GM21360 (cell line): ENCODE results near the gene MCRIP2.

Experiments
- ATAC-seq: cut with Tn5 transposase; IDR thresholded peaks from one replicate; pipeline ENCODE4 v1.9.1; 2021; ENCODE audit warnings: mild to moderate bottlenecking, moderate library complexity; ENCODE audit not compliant: unreplicated experiment

Gene MCRIP2

DNA sequence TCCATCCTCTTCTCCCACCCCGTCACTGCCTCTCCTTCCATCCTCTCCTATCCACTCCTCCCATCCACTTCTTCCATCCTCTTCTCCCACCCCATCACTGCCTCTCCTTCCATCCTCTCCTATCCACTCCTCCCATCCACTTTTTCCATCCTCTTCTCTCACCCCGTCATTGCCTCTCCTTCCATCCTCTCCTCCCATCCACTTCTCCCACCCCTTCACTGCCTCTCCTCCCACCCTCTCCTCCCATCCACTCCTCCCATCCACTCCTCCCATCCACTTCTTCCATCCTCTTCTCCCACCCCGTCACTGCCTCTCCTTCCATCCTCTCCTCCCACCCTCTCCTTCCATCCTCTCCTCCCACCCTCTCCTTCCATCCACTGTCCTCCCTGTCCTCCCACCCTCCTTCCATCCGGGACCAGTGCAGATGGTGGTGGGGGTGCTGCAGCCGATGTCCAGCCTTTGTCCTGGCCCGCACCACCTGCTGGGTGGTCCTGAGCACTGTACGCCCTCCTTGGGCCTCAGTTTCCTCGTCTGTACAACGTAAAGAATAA lies 9.7 kb upstream of the MCRIP2 start:
- no peak for ATAC-seq

DNA sequence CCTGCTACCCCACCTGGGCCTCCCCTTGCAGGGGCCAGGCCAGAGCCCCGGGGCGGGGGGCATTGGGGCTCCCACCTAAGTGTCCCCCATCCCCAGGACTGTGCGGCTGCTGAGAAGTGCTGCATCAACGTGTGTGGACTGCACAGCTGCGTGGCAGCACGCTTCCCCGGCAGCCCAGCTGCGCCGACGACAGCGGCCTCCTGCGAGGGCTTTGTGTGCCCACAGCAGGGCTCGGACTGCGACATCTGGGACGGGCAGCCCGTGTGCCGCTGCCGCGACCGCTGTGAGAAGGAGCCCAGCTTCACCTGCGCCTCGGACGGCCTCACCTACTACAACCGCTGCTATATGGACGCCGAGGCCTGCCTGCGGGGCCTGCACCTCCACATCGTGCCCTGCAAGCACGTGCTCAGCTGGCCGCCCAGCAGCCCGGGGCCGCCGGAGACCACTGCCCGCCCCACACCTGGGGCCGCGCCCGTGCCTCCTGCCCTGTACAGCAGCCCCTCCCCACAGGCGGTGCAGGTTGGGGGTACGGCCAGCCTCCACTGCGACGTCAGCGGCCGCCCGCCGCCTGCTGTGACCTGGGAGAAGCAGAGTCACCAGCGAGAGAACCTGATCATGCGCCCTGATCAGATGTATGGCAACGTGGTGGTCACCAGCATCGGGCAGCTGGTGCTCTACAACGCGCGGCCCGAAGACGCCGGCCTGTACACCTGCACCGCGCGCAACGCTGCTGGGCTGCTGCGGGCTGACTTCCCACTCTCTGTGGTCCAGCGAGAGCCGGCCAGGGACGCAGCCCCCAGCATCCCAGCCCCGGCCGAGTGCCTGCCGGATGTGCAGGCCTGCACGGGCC lies 8.9 kb upstream of the MCRIP2 start:
- no peak for ATAC-seq

DNA sequence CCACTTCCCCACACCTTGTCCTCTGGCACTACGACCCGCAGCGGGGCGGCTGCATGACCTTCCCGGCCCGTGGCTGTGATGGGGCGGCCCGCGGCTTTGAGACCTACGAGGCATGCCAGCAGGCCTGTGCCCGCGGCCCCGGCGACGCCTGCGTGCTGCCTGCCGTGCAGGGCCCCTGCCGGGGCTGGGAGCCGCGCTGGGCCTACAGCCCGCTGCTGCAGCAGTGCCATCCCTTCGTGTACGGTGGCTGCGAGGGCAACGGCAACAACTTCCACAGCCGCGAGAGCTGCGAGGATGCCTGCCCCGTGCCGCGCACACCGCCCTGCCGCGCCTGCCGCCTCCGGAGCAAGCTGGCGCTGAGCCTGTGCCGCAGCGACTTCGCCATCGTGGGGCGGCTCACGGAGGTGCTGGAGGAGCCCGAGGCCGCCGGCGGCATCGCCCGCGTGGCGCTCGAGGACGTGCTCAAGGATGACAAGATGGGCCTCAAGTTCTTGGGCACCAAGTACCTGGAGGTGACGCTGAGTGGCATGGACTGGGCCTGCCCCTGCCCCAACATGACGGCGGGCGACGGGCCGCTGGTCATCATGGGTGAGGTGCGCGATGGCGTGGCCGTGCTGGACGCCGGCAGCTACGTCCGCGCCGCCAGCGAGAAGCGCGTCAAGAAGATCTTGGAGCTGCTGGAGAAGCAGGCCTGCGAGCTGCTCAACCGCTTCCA lies 8.1 kb upstream of the MCRIP2 start:
- ATAC-seq, result no peak

DNA sequence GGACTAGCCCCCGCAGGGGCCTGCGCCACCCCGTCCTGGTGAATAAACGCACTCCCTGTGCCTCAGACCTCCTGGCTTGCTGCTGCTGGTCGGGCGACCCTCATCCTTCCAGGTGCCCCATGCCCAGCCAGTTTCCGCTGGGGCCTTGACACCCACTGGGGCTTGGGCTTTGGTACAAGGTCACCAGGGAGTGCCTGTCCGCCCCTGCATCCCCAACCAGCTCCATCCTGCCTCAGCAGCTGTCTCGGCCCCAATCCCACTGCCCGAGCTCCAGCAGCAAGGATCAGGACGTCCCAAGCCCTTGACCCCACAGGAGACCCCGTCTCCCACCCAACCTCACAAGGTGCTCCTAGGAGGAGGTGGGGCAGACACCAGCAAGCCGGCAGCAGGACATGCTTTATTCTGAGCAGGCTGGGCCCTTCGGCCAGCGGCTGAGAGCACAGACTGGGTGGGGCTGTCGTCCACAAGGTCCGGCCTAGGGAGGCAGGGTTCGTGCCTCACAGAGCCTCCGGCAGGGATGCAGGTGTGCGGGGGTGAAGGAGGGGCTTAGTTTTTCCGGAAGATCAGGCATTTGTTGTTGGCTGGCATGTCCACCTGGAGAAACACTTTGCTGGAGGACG lies 7.5 kb upstream of the MCRIP2 start:
- no peak for ATAC-seq

DNA sequence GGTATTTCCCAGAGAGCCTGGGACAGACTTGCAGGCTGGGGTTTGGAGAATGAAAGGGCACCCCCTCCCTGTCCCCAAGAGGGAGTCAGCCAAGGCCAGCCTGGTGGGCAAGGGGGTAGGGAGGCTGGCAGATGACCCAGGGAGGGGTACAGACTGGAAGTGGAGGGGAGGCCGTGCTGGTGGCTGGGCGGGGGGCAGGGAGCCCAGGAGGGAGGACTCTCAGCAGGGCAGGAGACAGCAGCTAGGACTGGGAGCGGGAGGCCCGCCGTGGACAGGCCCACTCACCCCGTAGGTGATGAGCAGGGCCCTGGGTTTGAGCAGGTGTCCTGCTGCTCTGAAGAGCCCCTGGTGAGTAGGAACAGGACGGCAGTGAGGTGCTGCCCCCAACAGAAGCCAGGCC lies 6.6 kb upstream of the MCRIP2 start:
- ATAC-seq, result no peak

DNA sequence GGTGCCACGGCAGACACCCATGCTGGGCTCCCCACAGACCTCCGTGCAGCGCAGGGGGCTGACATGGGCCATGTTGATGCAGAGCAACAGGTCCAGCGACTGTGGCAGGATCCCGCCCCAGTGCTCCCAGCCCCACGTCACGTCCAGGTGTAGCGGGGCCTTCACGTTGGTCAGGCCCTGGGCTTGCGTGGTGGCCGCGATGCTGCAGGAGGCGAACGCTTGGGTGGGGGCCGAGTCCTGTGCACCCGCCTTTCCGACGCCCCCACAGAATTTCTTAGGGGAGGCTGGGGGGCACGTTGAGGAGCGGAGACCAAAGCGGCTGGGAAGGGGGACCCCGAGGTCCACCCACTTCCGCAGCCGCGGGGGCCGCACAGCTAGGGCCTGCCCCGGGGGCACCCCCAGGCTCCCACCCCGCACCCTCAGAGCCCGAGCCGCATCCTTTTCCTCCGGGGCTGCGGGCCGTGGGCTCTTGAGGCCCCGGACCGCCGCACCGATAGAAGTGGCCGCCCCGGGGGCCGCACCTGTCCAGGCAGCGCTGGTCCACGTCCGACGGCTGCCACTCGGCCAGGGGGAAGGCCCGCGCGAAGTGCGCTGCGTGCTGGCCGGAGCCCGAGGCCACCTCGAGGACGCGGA lies 5.9 kb upstream of the MCRIP2 start:
- ATAC-seq, result peak; percentile 12

DNA sequence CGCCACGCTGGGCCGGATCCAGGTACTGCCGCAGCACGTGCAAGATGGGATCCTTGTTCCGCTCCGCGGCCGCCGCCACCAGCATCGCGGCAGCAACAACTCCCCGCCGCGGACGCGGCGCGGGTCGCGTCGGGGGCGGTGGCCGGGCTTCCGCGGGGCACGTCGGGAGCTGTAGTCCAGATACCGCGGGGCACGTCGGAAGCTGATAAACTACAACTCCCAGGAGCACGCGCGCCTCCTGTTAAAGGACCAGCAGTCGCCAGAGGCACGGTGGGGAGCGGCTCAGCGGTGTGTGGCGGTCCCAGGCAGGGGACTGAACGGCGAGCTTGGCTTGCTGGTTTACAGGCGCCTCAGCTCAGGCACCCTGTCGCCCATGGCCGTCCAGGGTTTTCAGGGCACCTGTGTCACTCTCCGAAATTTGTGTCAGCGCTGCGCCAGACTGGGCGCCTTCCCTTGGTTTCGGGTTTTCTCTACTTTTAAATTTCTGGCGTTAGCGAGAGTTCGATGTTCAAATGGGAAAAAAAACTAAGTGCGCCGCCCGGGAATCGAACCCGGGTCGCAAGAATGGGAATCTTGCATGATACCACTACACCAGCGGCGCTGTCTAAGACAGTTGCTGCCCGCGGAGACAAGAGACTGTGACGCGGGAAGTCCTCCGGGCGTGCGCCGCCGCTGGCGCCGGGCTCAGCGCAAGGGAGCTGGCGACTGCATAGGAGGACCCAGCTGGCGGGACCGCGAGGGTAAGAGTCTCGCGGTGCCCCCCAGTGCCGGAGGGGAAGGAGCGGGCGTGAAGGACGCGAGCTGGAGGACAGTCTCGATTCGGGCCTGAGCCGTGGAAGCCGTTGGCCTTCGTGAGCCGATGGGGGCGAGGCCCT lies 5.2 kb upstream of the MCRIP2 start, which contains the start of gene METTL26:
Gene METTL26 (minus strand): TSS at position 100 of the 875 bp plus-strand sequence. CDS start 15 bp downstream, at position 85.
- peak; percentile 55 for ATAC-seq

DNA sequence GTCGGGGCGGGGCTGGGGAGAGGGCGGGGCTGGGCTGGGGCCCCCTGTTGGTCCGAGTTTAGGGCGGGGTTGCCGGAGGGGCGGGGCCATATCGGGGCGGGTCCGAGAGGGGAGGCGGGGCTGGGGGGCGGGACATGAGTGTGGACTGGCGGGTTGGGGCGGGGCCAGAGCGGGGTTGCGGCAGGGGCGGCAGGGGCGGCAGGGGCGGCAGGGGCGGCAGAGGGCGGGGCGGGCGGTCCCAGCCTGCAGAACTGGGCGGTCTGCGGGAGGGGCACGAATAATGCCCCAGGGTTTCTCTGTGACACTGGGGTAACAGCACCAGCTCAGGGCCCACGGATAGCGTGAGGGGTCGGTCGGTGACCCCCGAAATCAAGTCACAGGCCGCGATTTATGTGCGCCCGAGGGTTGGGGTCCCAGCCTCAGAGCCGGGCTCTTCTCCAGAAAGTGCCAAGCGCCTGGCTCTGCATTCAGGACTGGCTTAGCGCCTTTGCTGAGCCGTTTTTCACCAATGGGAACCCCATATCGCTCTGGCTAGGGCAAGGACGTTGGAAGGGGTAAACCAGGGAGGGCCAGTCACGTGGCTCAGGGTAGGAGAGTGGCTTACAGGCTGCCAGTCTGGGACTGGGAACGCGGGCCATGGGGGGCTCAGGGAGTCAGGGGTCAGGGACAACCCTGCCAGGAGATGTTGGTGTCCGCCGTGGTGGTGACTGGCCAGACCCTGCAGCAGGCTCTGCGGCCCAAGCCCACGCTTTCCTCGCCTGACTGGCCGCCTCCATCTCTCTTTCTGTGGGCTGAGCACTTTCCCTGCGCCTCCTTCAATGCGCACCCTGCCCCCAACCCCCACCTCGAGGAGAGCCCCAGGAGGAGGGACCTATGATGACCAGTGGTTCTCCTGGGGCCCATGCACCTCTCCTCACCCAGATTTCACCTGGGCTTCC lies 4.3 kb upstream of the MCRIP2 start:
- ATAC-seq, result peak; percentile 4

DNA sequence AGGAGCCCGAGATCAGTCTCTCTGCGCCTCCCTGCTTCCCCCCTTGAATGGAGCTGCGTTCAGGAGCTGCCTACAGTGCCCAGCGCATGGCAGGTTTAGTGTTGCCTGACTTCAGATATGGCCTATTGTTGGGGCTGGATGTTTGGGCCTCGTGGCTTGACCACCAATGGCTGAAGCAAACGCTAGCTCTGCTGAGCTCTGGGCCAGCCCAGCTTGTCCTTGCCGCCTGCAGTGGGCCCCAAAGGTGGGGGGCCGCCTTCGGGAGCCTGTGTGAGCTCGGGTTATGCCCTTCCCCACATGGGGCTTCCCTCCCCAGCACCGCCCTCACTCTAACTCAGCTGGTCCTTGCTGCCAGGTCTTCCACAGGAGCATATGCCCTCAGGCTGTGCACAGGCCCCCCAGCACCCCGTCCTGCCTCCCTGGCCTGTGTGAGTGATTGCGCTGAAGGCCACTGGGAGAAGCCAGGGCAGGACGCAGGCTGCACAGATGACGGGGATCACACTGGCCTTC lies 3.5 kb upstream of the MCRIP2 start:
- no peak for ATAC-seq

DNA sequence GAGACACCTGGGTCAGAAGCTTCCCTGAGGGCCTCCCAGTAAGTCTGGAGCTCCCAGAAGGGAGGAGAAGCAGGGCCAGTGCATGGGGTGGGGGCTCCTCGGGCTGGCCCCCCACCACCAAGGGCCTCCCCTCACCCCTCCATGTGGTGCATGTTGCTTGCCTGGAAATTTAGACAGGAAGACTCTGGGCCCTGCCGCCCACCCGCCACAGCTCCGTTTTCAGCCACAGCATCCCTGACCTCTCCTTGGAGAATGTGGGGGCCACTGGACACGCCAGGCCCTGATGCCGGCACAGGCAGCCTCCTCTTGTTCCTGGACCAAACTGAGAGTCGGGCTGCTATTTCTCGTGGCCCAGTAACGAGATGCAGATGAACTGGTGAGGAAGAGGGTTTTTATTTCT lies 2.8 kb upstream of the MCRIP2 start:
- ATAC-seq, result no peak

DNA sequence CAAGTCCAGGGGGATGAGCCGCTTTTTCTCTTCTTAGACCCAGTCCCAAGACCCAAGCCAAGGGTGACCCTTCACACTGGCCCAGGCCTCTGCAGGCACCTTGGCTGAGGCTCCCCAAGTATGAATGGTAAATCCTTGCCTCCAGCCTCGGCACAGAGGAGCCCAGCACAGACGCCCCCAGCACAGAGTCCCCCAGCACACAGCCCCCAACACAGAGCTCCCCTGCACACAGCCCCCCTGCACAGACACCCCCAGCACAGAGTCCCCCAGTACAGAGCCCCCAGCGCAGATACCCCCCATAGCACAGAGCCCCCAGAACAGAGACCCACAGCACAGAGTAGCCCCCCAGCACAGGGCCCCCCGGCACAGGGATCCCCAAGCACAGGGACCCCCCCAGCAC lies 1.0 kb upstream of the MCRIP2 start:
- ATAC-seq, result no peak

DNA sequence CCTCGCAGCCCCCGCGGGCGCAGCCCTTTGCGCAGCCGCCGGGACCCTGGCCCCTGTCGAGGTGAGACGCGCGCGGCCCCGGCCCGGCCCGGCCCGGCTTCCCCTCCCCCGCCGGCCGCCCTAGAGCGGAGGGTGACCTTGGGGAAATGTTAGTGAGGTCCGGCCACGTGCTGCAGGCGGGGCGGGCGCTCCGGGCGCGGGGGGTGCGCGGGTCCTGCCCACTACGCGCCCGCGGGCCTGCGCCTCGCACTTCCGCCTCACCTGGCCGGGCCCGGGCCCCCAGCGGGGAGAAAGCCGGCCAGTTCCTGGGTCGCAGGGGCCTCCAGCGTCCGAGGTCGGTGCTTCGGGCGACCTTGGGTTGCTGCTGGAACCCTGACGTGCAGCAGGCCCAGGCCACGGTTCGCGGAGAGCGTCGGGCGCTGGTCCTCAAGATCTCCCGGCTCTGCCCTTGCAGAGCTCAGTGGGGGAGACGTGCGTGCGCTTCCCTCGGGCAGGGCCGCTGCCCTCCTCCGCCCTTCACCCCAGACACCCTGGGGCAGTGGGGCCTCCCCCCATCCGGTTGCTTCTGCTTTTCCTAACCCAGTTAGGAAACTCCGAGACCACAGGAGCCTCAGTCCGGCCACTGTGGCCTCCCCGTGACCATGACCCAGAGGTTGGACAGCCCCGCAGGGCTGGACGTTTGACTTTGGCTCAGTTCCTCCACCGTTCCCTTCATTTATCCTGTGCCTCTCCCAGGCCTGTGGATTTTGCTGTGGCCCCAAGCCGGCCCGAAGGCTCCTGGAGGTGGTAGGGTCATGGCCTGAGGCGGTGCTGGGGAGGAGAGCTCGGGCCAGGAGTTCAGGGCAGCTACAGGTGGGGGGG lies 791 bp downstream of the MCRIP2 start:
- peak; percentile 32 for ATAC-seq

DNA sequence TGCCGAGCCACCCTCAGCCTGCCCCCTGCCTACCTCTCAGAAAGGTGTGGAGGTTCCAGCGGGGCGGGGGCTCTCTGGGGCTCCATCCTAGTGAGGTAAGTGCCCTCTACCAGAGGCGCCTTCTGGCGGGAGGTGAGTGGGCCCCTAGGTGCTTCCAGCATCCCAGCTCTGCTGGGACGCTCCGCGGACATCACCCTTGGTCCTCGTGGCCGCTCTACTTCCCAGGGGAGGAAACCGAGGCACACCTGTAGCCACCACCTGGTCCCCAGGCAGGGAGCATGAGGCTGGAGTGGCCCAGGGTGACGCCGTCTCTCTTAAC lies 1.4 kb downstream of the MCRIP2 start:
- ATAC-seq, result no peak

DNA sequence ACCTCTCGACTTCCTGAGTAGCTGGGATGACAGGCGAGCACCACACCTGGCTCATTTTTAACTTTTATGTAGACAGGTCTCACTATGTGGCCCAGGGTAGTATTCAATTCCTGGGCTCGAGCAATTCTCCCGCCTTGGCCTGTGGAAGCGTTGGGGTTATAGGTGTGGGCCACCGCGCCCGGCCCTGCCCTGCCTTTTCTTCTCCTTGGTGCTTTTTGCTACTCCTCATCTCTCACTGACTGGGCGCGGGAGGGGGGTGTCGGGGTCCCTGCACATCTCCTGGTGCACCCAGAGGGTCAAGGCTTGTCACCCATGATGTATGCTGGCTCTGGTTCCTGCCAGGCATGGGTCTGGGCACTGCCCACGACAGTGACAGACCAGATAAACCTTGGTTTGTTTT lies 2.9 kb downstream of the MCRIP2 start:
- no peak for ATAC-seq

DNA sequence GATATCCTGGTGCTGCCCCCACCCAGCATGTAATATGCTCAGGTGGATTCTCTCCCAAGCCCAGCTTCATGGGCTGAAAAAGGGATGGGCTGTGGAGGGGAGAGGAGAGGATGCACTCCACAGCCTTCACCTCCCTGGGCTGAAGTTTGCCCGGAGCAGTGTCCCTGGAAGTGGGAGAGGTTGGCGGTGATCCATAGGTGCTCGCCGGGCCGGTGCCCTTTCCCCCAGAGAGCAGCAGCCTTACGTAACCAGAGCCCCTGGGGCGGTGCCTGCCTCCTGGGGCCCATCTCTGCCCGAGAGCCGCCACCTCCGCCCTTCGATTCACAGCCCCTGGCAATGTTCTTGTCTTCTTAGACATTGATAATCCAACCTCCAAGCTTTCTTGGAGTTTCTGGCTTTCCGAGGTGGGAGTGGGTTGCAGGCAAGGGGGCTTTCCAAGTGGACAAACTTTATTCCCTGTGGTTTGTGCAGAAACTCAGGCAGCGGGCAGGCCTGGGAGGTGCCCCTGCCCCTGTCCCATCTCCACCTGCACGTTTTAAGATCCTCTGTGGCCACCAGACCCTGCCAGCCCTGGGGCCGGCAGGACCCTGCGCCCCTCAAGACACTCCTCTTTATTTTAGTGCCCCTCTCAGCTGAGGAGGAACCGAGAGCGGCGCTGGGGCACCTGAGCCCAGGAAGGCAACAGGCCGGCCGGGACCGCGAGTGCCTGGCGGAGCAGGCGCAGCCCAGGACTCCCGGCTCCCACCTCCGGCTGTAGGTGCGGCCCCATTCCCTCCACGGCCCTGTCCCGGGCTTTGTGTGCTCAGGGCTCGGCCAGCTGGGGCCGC lies 4.4 kb downstream of the MCRIP2 start:
- ATAC-seq, result no peak

DNA sequence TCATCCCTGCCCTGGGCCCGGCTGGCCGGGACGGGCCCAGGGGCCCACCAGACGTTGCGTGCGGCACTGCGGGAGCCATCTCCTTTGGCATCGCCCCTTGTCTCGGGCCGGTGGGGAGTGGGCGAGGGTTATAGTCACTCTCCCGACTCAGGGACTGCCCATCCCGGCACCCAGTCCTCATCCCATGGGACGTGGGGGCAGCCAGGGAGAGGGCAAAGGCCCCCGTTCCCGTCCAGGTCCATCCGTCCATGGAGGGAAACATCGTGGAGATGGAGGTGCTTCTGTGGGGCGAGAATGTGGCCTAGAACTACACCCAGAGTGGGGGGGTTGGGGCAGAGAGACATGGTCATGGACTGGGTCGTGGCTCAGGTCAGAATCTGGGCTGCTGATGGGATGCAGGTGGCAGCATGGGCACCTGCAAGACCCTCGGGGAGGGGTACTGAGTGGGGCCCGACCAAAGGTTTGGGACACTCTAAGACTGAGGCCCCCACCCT lies 5.1 kb downstream of the MCRIP2 start:
- ATAC-seq, result no peak
